ENCODE results near the gene CCDC171. TPM values are rescaled to one million over a fixed set of nuclear protein-coding genes. Genes with fewer than 3 reads are reported as not detected.

The CCDC171 gene
- total RNA-seq, 5 donors from 2014 or later (not counting 1 experiment from before 2014, with no cell fraction given), result 0.79 to 1.7 (median 1.4) TPM

- Histone ChIP-seq H3K4me1 (ENCODE audit: control insufficient read depth in 1 of 2, extremely low read depth in 1 of 2, insufficient read depth in 2 of 2, low read length in 2 of 2) (no peaks in the 10 kb centered on the region), H3K36me3 (ENCODE audit: control insufficient read depth in 2 of 2, extremely low read depth in 1 of 2, insufficient read depth in 1 of 2, low read length in 1 of 2) (no peaks in the 10 kb centered on the region), H3K27me3 (replicated peaks in 1 of 2; ENCODE audit: control insufficient read depth in 2 of 2, extremely low read depth in 1 of 2, insufficient read depth in 2 of 2, low read length in 1 of 2) (no peaks in the 10 kb centered on the region), H3K27ac (ENCODE audit: low read length) (no peak overlapping the region), H3K9me3 (no peaks in the 10 kb centered on the region), H3K4me3 (ENCODE audit: control insufficient read depth in 1 of 2, extremely low read depth in 1 of 2, low read length in 1 of 2) (no peak overlapping the region)
- Mint-ChIP-seq H3K27ac (no peak overlapping the region), H3K4me3 (no peak overlapping the region), H3K27me3 (peaks cover 0 to 5% of the 10 kb centered on the region in 2 donors), H3K36me3 (peaks cover 13% of the 10 kb centered on the region), H3K4me1 (no peaks in the 10 kb centered on the region), H3K9me3 (peaks cover 3 to 9% (median 4%) of the 10 kb centered on the region in 3 donors)
- ChIA-PET CTCF (no interaction called here), POLR2A (no interaction called here)
- ATAC-seq (replicated peaks in 1 of 4), result no peak
- DNase-seq, result no peak
- WGBS (ENCODE audit: insufficient coverage), result 92% methylated on average over 5 of the region's 7 CpGs
These were observed 194.1 kb downstream of the CCDC171 start for GRCh38 chr9:15746905-15747304.

GRCh38 chr9:15755660-15756059 is 202.8 kb downstream of the CCDC171 start:
- Histone ChIP-seq H3K9me3 (no peaks in the 10 kb centered on the region), H3K4me3 (ENCODE audit: control insufficient read depth in 1 of 2, extremely low read depth in 1 of 2, low read length in 1 of 2) (no peak overlapping the region), H3K27ac (ENCODE audit: low read length) (no peak overlapping the region), H3K36me3 (ENCODE audit: control insufficient read depth in 2 of 2, extremely low read depth in 1 of 2, insufficient read depth in 1 of 2, low read length in 1 of 2) (no peaks in the 10 kb centered on the region), H3K4me1 (ENCODE audit: control insufficient read depth in 1 of 2, extremely low read depth in 1 of 2, insufficient read depth in 2 of 2, low read length in 2 of 2) (no peaks in the 10 kb centered on the region), H3K27me3 (replicated peaks in 1 of 2; ENCODE audit: control insufficient read depth in 2 of 2, extremely low read depth in 1 of 2, insufficient read depth in 2 of 2, low read length in 1 of 2) (no peaks in the 10 kb centered on the region)
- H3K36me3 Mint-ChIP-seq, result no peaks in the 10 kb centered on the region
- H3K9me3 Mint-ChIP-seq, result peaks cover 0 to 3% (median 2%) of the 10 kb centered on the region in 3 donors
- no peaks in the 10 kb centered on the region for H3K4me1 Mint-ChIP-seq
- no peak overlapping the region for H3K4me3 Mint-ChIP-seq
- ChIA-PET POLR2A (no interaction called here), CTCF (no interaction called here)
- no peak overlapping the region for H3K27ac Mint-ChIP-seq
- ATAC-seq (replicated peaks in 1 of 4), result no peak
- H3K27me3 Mint-ChIP-seq, result no peaks in the 10 kb centered on the region
- no peak for DNase-seq

GRCh38 chr9:15761551-15761950 is 208.7 kb downstream of the CCDC171 start:
- ChIA-PET POLR2A (no interaction called here), CTCF (no interaction called here)
- H3K9me3 ChIP-seq, result no peaks in the 10 kb centered on the region
- no peak overlapping the region for H3K27ac ChIP-seq (ENCODE audit: low read length)
- H3K27me3 ChIP-seq (replicated peaks in 1 of 2; ENCODE audit: control insufficient read depth in 2 of 2, extremely low read depth in 1 of 2, insufficient read depth in 2 of 2, low read length in 1 of 2), result no peaks in the 10 kb centered on the region
- WGBS (ENCODE audit: insufficient coverage), result no CpG with 5 or more reads among the region's 2 CpGs
- Mint-ChIP-seq H3K27me3 (no peaks in the 10 kb centered on the region), H3K36me3 (no peaks in the 10 kb centered on the region), H3K27ac (no peak overlapping the region), H3K9me3 (peaks cover 0 to 3% (median 0%) of the 10 kb centered on the region in 3 donors), H3K4me3 (no peak overlapping the region), H3K4me1 (no peaks in the 10 kb centered on the region)
- no peaks in the 10 kb centered on the region for H3K36me3 ChIP-seq (ENCODE audit: control insufficient read depth in 2 of 2, extremely low read depth in 1 of 2, insufficient read depth in 1 of 2, low read length in 1 of 2)
- H3K4me3 ChIP-seq (ENCODE audit: control insufficient read depth in 1 of 2, extremely low read depth in 1 of 2, low read length in 1 of 2), result no peak overlapping the region
- no peak for DNase-seq
- H3K4me1 ChIP-seq (ENCODE audit: control insufficient read depth in 1 of 2, extremely low read depth in 1 of 2, insufficient read depth in 2 of 2, low read length in 2 of 2), result no peaks in the 10 kb centered on the region
- ATAC-seq (replicated peaks in 1 of 4), result no peak

DNA sequence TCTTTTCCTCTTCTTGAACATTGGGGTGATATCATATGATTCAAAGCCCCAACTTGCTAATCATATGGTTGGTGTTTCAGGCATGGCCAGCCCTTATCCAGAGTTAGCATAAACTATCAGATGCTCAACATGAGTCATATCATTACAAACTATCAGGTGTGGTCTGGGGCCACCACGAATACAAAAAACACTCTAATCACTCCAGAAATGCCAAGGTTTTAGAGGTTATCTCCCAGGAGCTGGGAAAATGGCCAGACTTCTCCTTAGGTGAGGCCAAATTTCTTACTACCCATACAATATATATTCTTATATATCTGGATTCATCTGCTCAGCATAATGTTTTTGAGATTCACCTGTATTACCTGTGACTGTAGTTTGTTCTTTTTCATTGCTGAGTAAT is 210.5 kb downstream of the CCDC171 start:
- H3K4me3 Mint-ChIP-seq, result no peak overlapping the region
- no peak for DNase-seq
- no peak overlapping the region for H3K27ac Mint-ChIP-seq
- ChIA-PET POLR2A (no interaction called here), CTCF (no interaction called here)
- no peaks in the 10 kb centered on the region for H3K9me3 ChIP-seq
- WGBS (ENCODE audit: insufficient coverage), result no CpG with 5 or more reads among the region's 1 CpG
- no peaks in the 10 kb centered on the region for H3K9me3 Mint-ChIP-seq
- H3K4me1 Mint-ChIP-seq, result no peaks in the 10 kb centered on the region
- H3K4me1 ChIP-seq (ENCODE audit: control insufficient read depth in 1 of 2, extremely low read depth in 1 of 2, insufficient read depth in 2 of 2, low read length in 2 of 2), result no peaks in the 10 kb centered on the region
- no peaks in the 10 kb centered on the region for H3K36me3 ChIP-seq (ENCODE audit: control insufficient read depth in 2 of 2, extremely low read depth in 1 of 2, insufficient read depth in 1 of 2, low read length in 1 of 2)
- H3K27ac ChIP-seq (ENCODE audit: low read length), result no peak overlapping the region
- H3K27me3 Mint-ChIP-seq, result no peaks in the 10 kb centered on the region
- no peak overlapping the region for H3K4me3 ChIP-seq (ENCODE audit: control insufficient read depth in 1 of 2, extremely low read depth in 1 of 2, low read length in 1 of 2)
- no peak for ATAC-seq (replicated peaks in 1 of 4)
- no peaks in the 10 kb centered on the region for H3K27me3 ChIP-seq (replicated peaks in 1 of 2; ENCODE audit: control insufficient read depth in 2 of 2, extremely low read depth in 1 of 2, insufficient read depth in 2 of 2, low read length in 1 of 2)
- H3K36me3 Mint-ChIP-seq, result no peaks in the 10 kb centered on the region

DNA sequence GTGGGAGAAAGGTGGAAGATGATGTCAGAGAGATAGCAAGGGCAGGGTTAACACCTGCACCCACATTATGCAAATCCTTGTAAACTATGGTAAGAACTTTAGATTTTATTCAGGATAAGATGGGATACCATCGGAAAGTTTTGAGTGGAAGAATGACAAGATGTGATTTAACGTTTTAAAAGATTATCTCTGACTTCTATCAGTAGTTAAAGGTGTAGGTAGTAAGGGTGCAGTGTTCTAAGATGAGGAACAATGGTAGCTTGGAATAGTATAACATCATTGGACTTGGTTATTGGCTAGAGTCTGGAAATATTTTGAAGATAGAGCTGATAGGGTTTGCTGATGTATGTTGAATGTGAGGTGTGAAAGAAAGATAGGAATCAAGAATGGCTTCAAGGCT is 211.3 kb downstream of the CCDC171 start:
- Histone ChIP-seq H3K36me3 (ENCODE audit: control insufficient read depth in 2 of 2, extremely low read depth in 1 of 2, insufficient read depth in 1 of 2, low read length in 1 of 2) (no peaks in the 10 kb centered on the region), H3K9me3 (no peaks in the 10 kb centered on the region), H3K4me1 (ENCODE audit: control insufficient read depth in 1 of 2, extremely low read depth in 1 of 2, insufficient read depth in 2 of 2, low read length in 2 of 2) (no peaks in the 10 kb centered on the region), H3K27me3 (replicated peaks in 1 of 2; ENCODE audit: control insufficient read depth in 2 of 2, extremely low read depth in 1 of 2, insufficient read depth in 2 of 2, low read length in 1 of 2) (no peaks in the 10 kb centered on the region), H3K27ac (ENCODE audit: low read length) (no peak overlapping the region), H3K4me3 (ENCODE audit: control insufficient read depth in 1 of 2, extremely low read depth in 1 of 2, low read length in 1 of 2) (no peak overlapping the region)
- POLR2A ChIA-PET, result no interaction called here
- Mint-ChIP-seq H3K36me3 (no peaks in the 10 kb centered on the region), H3K27ac (no peak overlapping the region), H3K4me3 (no peak overlapping the region), H3K9me3 (no peaks in the 10 kb centered on the region), H3K27me3 (no peaks in the 10 kb centered on the region), H3K4me1 (no peaks in the 10 kb centered on the region)
- ATAC-seq (replicated peaks in 1 of 4) (no peak), DNase-seq (no peak)
- WGBS (ENCODE audit: insufficient coverage), result 93% methylated on average over 2 of the region's 2 CpGs
- CTCF ChIA-PET, result no interaction called here

- Histone ChIP-seq H3K27me3 (replicated peaks in 1 of 2; ENCODE audit: control insufficient read depth in 2 of 2, extremely low read depth in 1 of 2, insufficient read depth in 2 of 2, low read length in 1 of 2) (no peaks in the 10 kb centered on the region), H3K9me3 (no peaks in the 10 kb centered on the region), H3K36me3 (ENCODE audit: control insufficient read depth in 2 of 2, extremely low read depth in 1 of 2, insufficient read depth in 1 of 2, low read length in 1 of 2) (no peaks in the 10 kb centered on the region), H3K4me1 (ENCODE audit: control insufficient read depth in 1 of 2, extremely low read depth in 1 of 2, insufficient read depth in 2 of 2, low read length in 2 of 2) (no peaks in the 10 kb centered on the region), H3K27ac (ENCODE audit: low read length) (no peak overlapping the region), H3K4me3 (ENCODE audit: control insufficient read depth in 1 of 2, extremely low read depth in 1 of 2, low read length in 1 of 2) (no peak overlapping the region)
- Mint-ChIP-seq H3K4me1 (no peaks in the 10 kb centered on the region), H3K4me3 (no peak overlapping the region), H3K36me3 (no peaks in the 10 kb centered on the region), H3K9me3 (no peaks in the 10 kb centered on the region), H3K27me3 (no peaks in the 10 kb centered on the region), H3K27ac (no peak overlapping the region)
- WGBS (ENCODE audit: insufficient coverage), result no CpG with 5 or more reads among the region's 5 CpGs
- POLR2A ChIA-PET, result no interaction called here
- CTCF ChIA-PET, result no interaction called here
- ATAC-seq (replicated peaks in 1 of 4), result no peak
- DNase-seq, result no peak
These were observed 216.7 kb downstream of the CCDC171 start for GRCh38 chr9:15769547-15769946.

DNA sequence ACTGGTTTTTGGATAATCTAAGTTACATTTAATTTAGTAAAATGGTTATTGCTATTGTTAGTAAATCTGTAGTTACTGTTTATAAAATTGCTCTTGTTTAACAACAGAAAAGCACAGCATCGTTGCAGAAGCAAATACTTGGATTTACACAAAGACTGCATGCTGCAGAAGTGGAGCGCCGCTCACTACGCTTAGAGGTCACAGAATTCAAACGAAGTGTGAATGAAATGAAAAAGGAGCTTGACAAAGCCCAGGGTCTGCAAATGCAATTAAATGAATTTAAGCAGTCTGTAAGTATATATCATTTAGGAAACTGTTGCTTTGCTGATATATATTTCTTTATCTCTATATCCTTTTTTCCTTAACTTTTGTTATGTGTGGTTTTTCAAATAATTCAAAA is 226.0 kb downstream of the CCDC171 start:
- no peaks in the 10 kb centered on the region for H3K36me3 ChIP-seq (ENCODE audit: control insufficient read depth in 2 of 2, extremely low read depth in 1 of 2, insufficient read depth in 1 of 2, low read length in 1 of 2)
- no peaks in the 10 kb centered on the region for H3K36me3 Mint-ChIP-seq
- H3K9me3 ChIP-seq, result no peaks in the 10 kb centered on the region
- no CpG with 5 or more reads among the region's 5 CpGs for WGBS (ENCODE audit: insufficient coverage)
- DNase-seq, result no peak
- no peak for ATAC-seq (replicated peaks in 1 of 4)
- ChIA-PET CTCF (no interaction called here), POLR2A (no interaction called here)
- H3K27ac Mint-ChIP-seq, result no peak overlapping the region
- H3K4me3 ChIP-seq (ENCODE audit: control insufficient read depth in 1 of 2, extremely low read depth in 1 of 2, low read length in 1 of 2), result no peak overlapping the region
- H3K27me3 Mint-ChIP-seq, result no peaks in the 10 kb centered on the region
- H3K27ac ChIP-seq (ENCODE audit: low read length), result no peak overlapping the region
- no peaks in the 10 kb centered on the region for H3K4me1 ChIP-seq (ENCODE audit: control insufficient read depth in 1 of 2, extremely low read depth in 1 of 2, insufficient read depth in 2 of 2, low read length in 2 of 2)
- H3K4me3 Mint-ChIP-seq, result no peak overlapping the region
- no peaks in the 10 kb centered on the region for H3K27me3 ChIP-seq (replicated peaks in 1 of 2; ENCODE audit: control insufficient read depth in 2 of 2, extremely low read depth in 1 of 2, insufficient read depth in 2 of 2, low read length in 1 of 2)
- no peaks in the 10 kb centered on the region for H3K9me3 Mint-ChIP-seq
- no peaks in the 10 kb centered on the region for H3K4me1 Mint-ChIP-seq
